ENCODE data around the gene TEN1.
A peak's percentile ranks its signal among the peaks of the same experiment; 100 is the strongest.

Gene TEN1

GRCh38 chr17:76008208-76008607, 29.2 kb downstream of the TEN1 start:
- DNase-seq: no peak

DNA sequence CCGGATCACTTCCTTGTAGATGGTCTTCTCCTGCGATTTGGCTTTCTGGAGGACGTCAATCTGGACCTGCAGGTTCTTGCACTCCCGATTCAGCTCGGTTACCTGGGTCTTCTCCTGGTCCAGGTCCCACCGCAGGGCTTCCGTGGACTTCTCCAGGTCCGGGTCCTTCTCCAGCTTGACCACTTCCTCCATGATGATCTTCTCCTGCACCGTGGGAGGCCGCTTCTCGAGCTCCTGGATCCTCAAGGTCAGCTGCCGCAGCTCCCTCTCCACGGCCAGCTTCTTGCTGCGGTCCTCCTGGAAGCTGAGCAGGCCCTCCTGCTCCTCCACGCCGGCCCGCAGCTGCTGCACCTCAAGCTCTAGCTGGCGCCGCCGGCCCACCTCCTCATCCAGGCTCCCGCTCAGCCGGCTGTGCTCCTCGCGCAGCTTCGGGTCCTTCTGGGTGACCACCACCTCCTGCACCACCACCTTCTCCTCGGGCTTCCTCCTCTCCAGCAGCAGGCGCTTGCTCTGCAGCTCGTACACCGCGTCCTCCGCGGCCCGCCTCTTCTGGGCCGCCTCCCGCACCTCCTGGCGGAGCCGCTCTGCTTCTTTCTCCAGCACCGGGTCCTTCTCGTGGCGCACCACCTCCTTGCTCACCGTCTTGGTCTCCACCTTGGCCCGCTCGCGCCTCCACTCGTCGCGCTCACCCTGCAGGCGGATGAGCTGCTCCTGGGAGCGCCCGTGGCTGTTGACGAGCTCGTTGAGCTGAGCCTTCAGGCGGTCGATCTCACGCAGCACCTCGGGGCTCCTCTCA, 29.8 kb downstream of the TEN1 start:
- no peak for DNase-seq

DNA sequence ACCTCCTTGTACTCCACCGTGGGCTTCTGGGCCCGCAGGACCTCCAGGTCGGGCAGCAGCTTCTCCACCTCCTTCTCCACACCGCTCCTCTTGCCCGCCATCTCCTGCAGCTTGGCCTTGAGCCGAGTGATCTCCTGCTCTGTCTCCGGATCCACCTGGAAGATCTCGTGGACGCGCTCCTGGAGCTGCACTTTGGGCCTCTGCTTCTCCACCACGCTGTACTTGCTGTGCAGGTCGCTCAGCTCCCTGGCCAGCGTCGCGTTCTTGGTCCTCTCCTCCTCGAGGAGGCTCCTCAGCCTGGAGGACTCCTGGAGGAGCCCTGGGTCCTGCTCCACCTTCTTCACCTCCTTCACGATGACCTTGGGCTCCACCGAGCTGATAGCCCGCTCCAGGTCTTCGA, 30.4 kb downstream of the TEN1 start:
- DNase-seq: no peak

DNA sequence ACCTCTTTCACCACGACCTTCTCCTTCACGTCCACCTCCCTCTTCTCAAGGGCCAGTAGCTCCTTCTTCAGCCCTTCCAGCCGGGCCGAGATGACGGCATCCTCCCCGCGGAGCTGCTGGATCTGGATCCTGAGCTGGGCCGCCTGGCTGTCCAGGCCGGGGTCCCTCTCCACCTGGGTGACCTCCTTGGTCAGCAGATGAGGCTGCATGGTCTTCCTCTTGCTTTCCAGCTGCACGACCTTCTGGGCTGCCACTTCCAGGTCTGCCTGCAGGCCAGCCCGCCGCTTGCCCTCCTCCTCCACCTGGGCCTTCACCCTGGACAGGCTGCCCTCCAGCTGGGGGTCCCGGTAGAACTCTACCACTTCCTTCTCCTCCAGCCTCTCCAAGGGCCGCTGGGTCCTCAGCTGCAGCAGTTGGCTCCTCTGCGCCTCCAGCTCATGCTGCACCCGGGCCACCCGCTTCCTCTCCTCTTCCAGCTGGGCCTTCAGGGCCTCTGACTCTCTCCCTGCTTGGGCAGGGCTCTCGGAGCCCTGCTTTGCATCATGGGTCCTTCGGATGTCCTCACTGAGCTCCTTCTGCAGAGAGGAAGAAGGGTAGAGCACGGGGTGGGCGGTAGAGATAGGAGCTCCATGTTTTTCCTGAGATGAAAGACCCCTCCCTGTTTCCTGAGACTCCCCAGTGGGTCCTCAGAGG, 31.1 kb downstream of the TEN1 start:
- no peak for DNase-seq

- no peak for DNase-seq
Observed at GRCh38 chr17:76011951-76012350, 32.9 kb downstream of the TEN1 start.

DNA sequence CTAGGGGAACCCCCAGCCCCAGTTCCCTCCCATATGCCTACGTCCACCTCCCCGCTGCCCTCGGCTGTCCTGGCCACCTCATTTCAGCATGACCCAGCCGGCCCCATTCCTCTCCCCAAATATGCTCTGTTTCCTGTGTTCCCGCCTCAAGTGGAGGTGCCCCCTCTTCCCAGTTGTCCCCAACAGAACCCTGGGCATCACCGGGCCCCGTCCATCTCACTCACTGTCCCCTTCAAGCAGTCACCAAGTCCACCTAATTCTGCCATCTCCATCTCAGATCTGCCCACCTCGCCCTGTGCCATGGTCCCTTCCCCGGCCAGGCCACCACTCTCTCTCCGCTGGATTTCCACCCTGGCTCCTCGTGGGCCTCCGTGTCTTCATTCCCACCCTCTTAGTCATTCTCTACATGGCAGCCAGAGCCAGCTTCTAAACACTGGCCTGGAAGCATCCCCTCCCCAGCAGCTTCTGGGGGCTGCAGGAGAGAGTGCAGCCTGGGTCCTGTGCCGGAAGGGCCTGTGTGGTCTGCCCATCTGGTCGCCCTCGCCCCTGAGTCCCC, 34.4 kb downstream of the TEN1 start:
- DNase-seq: no peak

DNA sequence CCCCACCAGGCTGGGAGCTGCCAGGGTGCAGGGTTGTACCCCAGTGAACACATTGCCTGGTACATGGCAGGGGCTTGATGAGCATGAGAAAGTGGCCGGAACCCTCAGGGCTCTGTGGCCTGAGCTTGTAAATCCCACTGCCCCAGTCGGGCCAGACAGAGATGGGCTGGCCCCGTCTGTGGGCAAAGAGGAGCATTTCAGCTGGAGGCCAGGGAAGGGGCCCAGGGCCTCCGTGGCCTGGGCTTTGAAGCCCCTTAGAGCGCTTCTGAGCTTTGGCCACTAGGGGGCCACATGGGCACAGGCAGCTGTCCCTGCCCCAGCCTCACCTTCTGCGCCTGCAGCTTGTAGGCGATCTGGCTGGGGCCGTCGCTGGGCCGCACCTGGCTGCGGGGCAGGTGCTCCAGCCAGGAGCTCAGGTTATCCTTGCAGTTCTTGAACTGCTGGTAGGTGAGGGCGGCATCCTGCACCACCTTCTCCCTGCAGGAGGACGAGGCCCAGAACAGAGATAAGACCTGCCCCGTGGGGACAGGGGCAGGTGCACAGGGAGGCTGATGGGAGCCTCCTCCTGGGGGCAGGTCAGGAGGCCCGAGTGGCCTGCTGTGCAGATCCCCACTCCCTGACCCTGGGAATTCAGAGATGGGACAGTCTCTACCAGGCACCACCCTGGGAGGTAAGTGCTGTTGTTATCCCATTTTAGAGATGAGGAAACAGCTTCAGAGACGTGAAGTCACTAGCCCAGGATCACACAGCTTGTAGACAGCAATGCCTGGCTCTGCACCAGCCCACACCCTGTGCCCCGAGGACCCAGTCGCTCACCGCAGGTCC, 35.3 kb downstream of the TEN1 start:
- peak; percentile 16 for DNase-seq

- DNase-seq: no peak
Observed at GRCh38 chr17:76014925-76015261, 35.9 kb downstream of the TEN1 start.

- DNase-seq: no peak
Observed at GRCh38 chr17:76017481-76018339, 38.7 kb downstream of the TEN1 start.

DNA sequence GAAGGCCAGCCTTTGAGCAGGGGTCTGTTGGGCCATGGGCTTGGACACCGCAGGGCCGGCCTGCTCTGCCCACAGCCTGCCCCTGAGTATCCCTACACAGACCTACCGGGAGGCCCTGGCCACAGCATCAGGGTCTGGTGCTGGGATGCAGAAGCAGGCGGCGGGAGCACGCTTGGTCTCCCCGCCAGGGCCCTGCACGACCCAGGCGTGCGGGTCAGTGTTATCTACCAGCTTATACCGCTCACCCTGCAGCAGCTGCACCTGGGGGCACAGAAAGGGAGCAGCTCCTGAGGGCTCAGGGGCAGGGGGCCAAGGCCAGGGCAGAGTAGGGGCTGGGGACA, 39.3 kb downstream of the TEN1 start:
- no peak for DNase-seq

DNA sequence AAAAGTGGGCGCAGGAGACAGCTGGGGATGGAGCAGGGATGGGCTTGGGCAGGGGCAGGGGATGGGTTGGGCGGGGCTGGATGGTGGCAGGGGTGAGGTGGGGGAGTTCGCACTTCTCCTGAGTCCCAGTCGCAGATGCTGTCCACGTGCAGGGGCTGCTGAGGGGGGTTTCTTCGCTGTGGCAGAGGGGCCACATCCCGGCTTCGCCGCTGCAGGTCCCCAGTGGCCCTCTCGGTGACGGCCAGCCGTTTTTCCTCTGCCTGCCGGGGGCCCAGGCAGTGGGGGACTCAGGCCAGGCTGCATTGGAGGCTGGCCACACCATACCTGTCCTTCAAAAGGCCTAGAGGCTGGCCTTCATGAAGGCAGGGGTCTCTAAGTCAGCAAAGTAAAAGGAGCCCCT, 39.8 kb downstream of the TEN1 start:
- no peak for DNase-seq

GRCh38 chr17:76019833-76020467, 40.9 kb downstream of the TEN1 start:
- no peak for DNase-seq

DNA sequence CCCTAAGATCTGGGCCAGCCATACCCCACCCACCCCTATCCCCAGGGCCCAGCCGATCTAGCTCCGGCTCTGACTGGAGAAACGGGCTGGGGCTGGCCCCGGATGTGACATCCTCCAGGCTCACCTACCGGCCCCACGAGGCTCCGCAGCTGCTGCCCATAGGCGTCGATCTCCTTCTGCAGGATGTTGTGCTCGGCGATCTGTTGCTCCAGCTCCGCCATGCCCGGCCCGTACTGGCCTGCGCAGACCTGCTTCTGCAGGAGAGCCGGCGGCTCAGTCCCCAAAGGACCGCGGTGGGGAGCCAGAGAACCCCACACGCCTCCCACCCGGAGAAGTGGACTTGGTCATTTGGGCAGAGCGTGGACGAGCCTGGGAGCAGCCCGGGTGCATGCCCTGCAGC, 43.2 kb downstream of the TEN1 start:
- no peak for DNase-seq

DNA sequence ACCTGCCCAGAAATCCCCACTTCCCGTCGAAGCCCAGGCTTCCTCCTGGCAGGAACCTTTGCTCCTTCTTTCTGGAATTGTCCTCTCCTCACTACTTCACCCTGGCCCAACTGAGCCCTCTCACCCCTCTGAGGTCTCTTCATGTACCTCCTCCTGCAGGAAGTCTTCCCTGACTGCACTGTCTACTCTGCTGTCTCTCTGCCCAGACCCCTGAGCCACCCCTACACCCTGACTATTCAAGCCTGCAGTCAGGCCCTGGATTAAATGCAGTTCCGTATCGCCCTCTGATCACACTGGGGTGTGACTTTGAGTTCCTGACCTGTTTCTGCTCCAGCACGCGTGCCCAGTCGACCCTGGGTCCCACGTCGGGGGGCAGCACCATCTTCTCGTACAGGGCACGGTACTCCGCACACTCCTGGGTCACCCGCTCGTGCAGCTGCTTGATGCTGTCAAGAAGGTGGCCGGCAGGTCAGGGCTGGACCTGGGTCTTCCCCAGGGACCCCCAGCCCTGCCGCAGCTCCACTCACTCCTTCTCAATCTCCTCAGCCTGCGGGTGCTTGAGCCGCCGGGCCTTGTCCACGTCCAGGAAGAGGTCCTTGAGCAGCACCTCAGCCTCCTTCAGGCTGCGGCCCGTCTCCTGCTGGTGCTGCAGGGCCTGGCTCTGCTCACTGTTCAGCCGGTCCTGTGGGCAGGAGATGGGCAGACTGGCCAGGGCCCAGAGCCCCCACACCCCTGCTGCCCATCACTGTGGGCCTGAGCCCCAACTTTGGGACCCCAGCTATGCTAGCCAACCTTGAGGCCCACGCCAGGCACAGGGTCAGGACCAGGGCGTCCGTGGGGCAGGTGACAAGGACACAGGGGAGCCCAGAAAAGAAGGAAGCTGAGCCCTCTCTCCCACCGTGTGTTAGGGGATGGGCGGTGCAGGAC, 44.2 kb downstream of the TEN1 start:
- no peak for DNase-seq

DNA sequence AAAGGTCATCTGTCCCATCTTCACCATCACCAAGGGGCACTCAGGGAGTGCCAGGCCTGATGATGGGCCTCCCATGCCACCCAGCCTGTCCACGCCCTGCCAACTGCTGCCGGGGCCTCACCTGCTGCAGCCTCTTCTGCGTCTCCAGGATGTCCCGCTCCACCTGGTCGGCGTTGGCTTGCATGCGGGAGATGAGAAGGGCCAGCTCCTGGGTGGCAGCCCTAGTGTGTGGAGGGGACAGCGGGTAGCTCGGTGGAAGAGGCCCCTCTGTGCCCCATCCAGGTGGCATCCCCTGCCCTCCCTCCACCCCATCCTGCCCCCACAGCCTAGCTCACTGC, 44.8 kb downstream of the TEN1 start:
- no peak for DNase-seq

- no peak for DNase-seq
Observed at GRCh38 chr17:76024353-76024752, 45.3 kb downstream of the TEN1 start.

DNA sequence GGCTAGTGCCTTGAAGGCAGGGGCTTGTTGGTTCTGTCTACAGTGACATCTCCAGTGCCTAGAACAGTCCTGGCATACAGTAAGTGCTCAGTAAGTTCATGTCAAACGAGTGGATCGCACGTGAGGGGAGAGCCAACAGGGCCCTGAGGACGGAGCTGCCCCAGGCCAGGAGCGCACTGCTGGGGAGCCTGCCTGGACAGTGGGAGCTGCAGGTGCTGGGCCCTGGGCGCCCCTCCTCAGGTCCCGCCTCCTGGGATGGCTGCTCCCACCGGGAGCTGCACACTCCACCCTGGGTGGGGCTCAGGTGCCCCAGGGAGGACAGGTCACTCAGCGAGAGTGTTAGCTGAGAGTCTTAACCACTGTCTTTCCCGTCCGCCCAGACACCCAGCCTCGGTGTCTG, 46.3 kb downstream of the TEN1 start:
- DNase-seq: no peak

GRCh38 chr17:76026714-76027158, 47.7 kb downstream of the TEN1 start:
- no peak for DNase-seq

DNA sequence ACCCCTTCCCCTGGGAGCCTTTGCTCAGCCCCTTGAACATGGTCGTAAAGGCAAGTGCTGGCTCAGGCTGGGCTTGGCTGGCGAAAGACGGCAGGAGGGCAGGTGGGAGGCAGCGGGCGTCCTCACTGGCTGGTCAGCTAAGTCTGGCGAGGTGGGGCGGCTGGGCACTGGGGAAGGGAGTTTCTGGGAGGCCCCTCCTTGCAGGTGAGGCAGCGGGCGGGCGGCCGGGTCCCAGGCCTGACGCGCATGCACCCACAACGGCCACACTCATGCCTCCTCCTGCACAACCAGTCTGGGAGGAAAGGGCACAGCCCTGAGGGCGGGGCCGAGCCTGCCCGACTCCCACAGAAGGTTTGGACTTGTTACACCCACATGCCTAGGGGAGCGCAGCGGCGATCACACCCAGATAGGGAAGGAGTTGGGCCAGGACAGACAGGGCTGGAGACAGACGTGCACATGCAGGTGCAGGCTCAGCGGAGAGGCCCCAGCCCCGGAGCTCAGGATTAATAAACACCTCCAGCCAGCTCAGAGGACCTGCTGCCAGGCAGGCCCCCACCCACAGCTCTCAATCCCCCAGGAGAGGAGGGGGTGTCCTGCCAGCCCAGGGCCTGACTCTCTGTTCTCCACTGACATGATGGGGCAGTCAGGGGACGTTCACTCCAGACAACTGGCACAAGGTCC, 48.3 kb downstream of the TEN1 start, which contains the start of gene EVPL:
Gene EVPL (minus strand): TSS at position 148 of the 681 bp plus-strand sequence. CDS start 108 bp downstream, at position 40.
- no peak for DNase-seq

- peak; percentile 3 for DNase-seq
Observed at GRCh38 chr17:76032073-76032779, 53.2 kb downstream of the TEN1 start.
